Endothelial cell of umbilical vein (primary cell): ENCODE data around the gene DTL. TPM values are rescaled to one million over a fixed set of nuclear protein-coding genes. Genes with fewer than 3 reads are reported as not detected.

Source experiments
- BruUV-seq: library from RNA; stranded (reverse); fragments of 400-500 nt; replicated peaks from 2 replicates; lab custom pipeline; 2021; lab: Mats Ljungman, UMichigan
- CTCF ChIA-PET: fragments of 300-600, 350-600 bp; sonication (Branson Sonifier 250); formaldehyde crosslinking; loops from one replicate; lab custom pipeline; 2021; ENCODE audit warnings: antibody characterized with exemption, inconsistent platforms; lab: Charles Lee
- POLR2A ChIA-PET: fragments of 300-600, 350-600 bp; sonication (Branson Sonifier 250); formaldehyde crosslinking; loops from one replicate; lab custom pipeline; 2021; ENCODE audit warnings: antibody characterized with exemption, inconsistent platforms; lab: Charles Lee
- DNase-seq: peaks from one replicate; pipeline ENCODE4 v3.0.0-alpha.2; 2011; ENCODE audit warnings: low read depth, low spot score
- FAIRE-seq: peaks from 2 replicates; lab custom pipeline; 2011; peaks lifted over from hg19 to GRCh38; lab: Jason Lieb, UNC
- H2AFZ ChIP-seq: 2 replicates; pipeline ENCODE4 v1.6.0; 2012; ENCODE audit warnings: low read depth, low read length, control low read depth, inconsistent platforms
- H3K27ac ChIP-seq: 2 replicates; pipeline ENCODE4 v1.5.1; 2011; ENCODE audit warnings: low read depth, mild to moderate bottlenecking, control low read depth, low read length, moderate library complexity; ENCODE audit not compliant: insufficient read depth
- H3K27me3 ChIP-seq, 2 experiments: 2 replicates each; pipeline versions ENCODE4 v1.6.0 to v1.6.1; 2011; ENCODE audit warnings: low read length in 2 of 2, mixed read lengths in 1 of 2; ENCODE audit not compliant: control insufficient read depth in 2 of 2, insufficient read depth in 2 of 2
- H3K36me3 ChIP-seq, 2 experiments: 2 replicates in 1 of 2; 3 replicates in 1 of 2; pipeline ENCODE4 v1.5.1; 2011; ENCODE audit warnings: low read length in 2 of 2, mild to moderate bottlenecking in 1 of 2, moderate library complexity in 1 of 2; ENCODE audit not compliant: control insufficient read depth in 2 of 2, insufficient read depth in 2 of 2; ENCODE audit errors: extremely low read depth in 1 of 2
- H3K4me1 ChIP-seq: 3 replicates; pipeline ENCODE4 v1.5.1; 2011; ENCODE audit warnings: mild to moderate bottlenecking, low read length; ENCODE audit not compliant: control insufficient read depth, insufficient read depth; ENCODE audit errors: extremely low read depth
- H3K4me2 ChIP-seq: 2 replicates; pipeline ENCODE4 v1.6.1; 2011; ENCODE audit warnings: low read length, control low read depth, mixed read lengths; ENCODE audit not compliant: insufficient read depth
- H3K4me3 ChIP-seq, 3 experiments: fragments of 200-600 bp in 1 of 3; sonication (generic), shearing (Covaris generic) in 1 of 3; replicated peaks in 1 of 3; 2 replicates each; pipeline ENCODE4 v1.5.1; 2011 to 2016; ENCODE audit warnings: control low read depth in 3 of 3, low read length in 3 of 3, mild to moderate bottlenecking in 2 of 3, inconsistent platforms in 1 of 3, low read depth in 1 of 3, moderate library complexity in 1 of 3; ENCODE audit not compliant: insufficient read depth in 1 of 3
- H3K79me2 ChIP-seq: 2 replicates; pipeline ENCODE4 v1.6.0; 2012; ENCODE audit warnings: low read length, inconsistent platforms; ENCODE audit not compliant: control insufficient read depth, insufficient read depth
- H3K9ac ChIP-seq: replicated peaks from 2 replicates; pipeline ENCODE3; 2011; ENCODE audit warnings: low read length, control low read depth; ENCODE audit not compliant: insufficient read depth; ENCODE audit errors: extremely low read depth
- H3K9me1 ChIP-seq: replicated peaks from 3 replicates; pipeline ENCODE4 v1.6.0; 2011; ENCODE audit warnings: mild to moderate bottlenecking, low read length; ENCODE audit not compliant: control insufficient read depth, insufficient read depth; ENCODE audit errors: extremely low read depth
- H3K9me3 ChIP-seq: replicated peaks from 2 replicates; pipeline ENCODE4 v1.5.1; 2012; ENCODE audit warnings: low read length, inconsistent platforms; ENCODE audit not compliant: control insufficient read depth, insufficient read depth
- H4K20me1 ChIP-seq: replicated peaks from 2 replicates; pipeline ENCODE3; 2011; ENCODE audit warnings: mild to moderate bottlenecking, low read length; ENCODE audit not compliant: control insufficient read depth, insufficient read depth; ENCODE audit errors: extremely low read depth
- CTCF ChIP-seq, 2 donors: IDR thresholded peaks; 1 replicate in 1 of 2; 2 replicates in 1 of 2; pipeline ENCODE4 v1.5.1; 2011; ENCODE audit warnings: low read length in 2 of 2, mild to moderate bottlenecking in 2 of 2, moderate library complexity in 2 of 2, control low read depth in 1 of 2, inconsistent platforms in 1 of 2, low read depth in 1 of 2; ENCODE audit not compliant: insufficient read depth in 1 of 2; ENCODE audit errors: extremely low read depth in 1 of 2
- EZH2 ChIP-seq: IDR thresholded peaks from 2 replicates; pipeline ENCODE4 v1.6.1; 2012; ENCODE audit warnings: borderline replicate concordance, low read depth, mild to moderate bottlenecking, moderate library complexity, low read length, inconsistent platforms; ENCODE audit not compliant: severe bottlenecking
- FOS ChIP-seq: IDR thresholded peaks from 2 replicates; pipeline ENCODE4 v1.6.1; 2011; ENCODE audit warnings: mild to moderate bottlenecking, low read length, moderate library complexity, borderline replicate concordance; ENCODE audit not compliant: insufficient read depth
- GATA2 ChIP-seq: IDR thresholded peaks from 2 replicates; pipeline ENCODE4 v1.7.0; 2011; ENCODE audit warnings: low read depth, mild to moderate bottlenecking, moderate library complexity, mixed read lengths, low read length; ENCODE audit not compliant: insufficient read length, insufficient read depth
- JUN ChIP-seq: IDR thresholded peaks from 2 replicates; pipeline ENCODE4 v1.6.1; 2011; ENCODE audit warnings: borderline replicate concordance, low read depth; ENCODE audit not compliant: insufficient read length, insufficient read depth
- MYC ChIP-seq: IDR thresholded peaks from one replicate; pipeline ENCODE4 v1.6.1; 2011; ENCODE audit warnings: mild to moderate bottlenecking, low read depth, low read length
- POLR2A ChIP-seq: IDR thresholded peaks from 2 replicates; pipeline ENCODE4 v1.6.1; 2012; ENCODE audit warnings: low read depth, mild to moderate bottlenecking, control low read depth, low read length
- POLR2AphosphoS5 ChIP-seq: IDR thresholded peaks from 2 replicates; pipeline ENCODE4 v1.6.1; 2012; ENCODE audit warnings: low read depth, mild to moderate bottlenecking, control low read depth, low read length, moderate library complexity; ENCODE audit not compliant: insufficient read depth
- dilution Hi-C: fragments of 300-500 bp; cut with MboI; formaldehyde crosslinking; loops from one replicate; pipeline ENCODE4 v1.15.0; 2019; ENCODE audit warnings: low sequenced_read_pairs; ENCODE audit not compliant: extremely low pct_ligation_motif_present
- intact Hi-C: fragments of 100-400 bp; cut with micrococcal nuclease; formaldehyde crosslinking; loops from one replicate; pipeline ENCODE4 v1.10.0; 2022
- polyA plus RNA-seq, 4 experiments: library from polyadenylated mRNA; depleted of rRNA in 3 of 4; stranded (reverse) in 3 of 4; unstranded in 1 of 4; fragments of >200 nt; gene quantifications; 2 replicates each; pipeline versions ENCODE4 v1.2.1 to v1.2.3, GENCODE V29; 2011 to 2012; ENCODE audit warnings: missing spikeins in 1 of 4
- total RNA-seq: library from RNA; stranded (reverse); gene quantifications from 2 replicates; pipeline ENCODE4 v1.2.3, GENCODE V29; 2021
- TF ChIP-seq, protein P1 (sequence below): IDR thresholded peaks from 2 replicates; pipeline ENCODE4 v1.6.1; 2011; ENCODE audit not compliant: insufficient read depth, insufficient read length

The DTL gene
- total and polyA plus RNA-seq, 2 donors (not counting 3 experiments of a cell fraction or from before 2014, with no cell fraction given), result 11.2 to 26.5 TPM

- Histone ChIP-seq H3K9me3 (no peaks in the 10 kb centered on the region), H3K9me1 (no peaks in the 10 kb centered on the region), H3K4me2 (no peak overlapping the region), H2AFZ (no peak overlapping the region), H3K27me3 (no peaks in the 10 kb centered on the region), H3K9ac (no peak overlapping the region), H3K4me3 (no peak overlapping the region), H4K20me1 (no peaks in the 10 kb centered on the region), H3K27ac (no peak overlapping the region), H3K36me3 (peaks cover 2 to 9% of the 10 kb centered on the region in 2 experiments), H3K4me1 (no peaks in the 10 kb centered on the region), H3K79me2 (no peaks in the 10 kb centered on the region)
- dilution Hi-C loops, result no loop called here
- intact Hi-C loops, result no loop called here
- DNase-seq, result no peak
- ChIA-PET CTCF (interaction anchor here (1.2 to 1.4 kb wide), 2 partner anchors 8 to 9 kb away, joined by 6 to 9 read pairs; no protein-coding TSS in a partner anchor), POLR2A (no interaction called here)
- TF ChIP-seq JUN (no peak), POLR2A (no peak), POLR2AphosphoS5 (no peak), CTCF (IDR thresholded peaks at IDR 0.05; ENCODE audit: extremely low read depth in 1 of 2, insufficient read depth in 1 of 2, low read depth in 1 of 2, low read length in 2 of 2) (no peak), MYC (no peak), GATA2 (no peak), FOS (no peak), EZH2 (no peak)
- TF ChIP-seq, protein P1, sequence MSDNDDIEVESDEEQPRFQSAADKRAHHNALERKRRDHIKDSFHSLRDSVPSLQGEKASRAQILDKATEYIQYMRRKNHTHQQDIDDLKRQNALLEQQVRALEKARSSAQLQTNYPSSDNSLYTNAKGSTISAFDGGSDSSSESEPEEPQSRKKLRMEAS, result no peak
- BruUV-seq, result no TSS peak
- no peak for FAIRE-seq
Observed at GRCh38 chr1:212078826-212079225, 43.3 kb downstream of the DTL start.
